ENCODE results near the gene CEP85L.

CEP85L gene

GRCh38 chr6:118661831-118662230 lies 10.4 kb upstream of the CEP85L start:
- TF ChIP-seq SPI1 (IDR thresholded peaks at IDR 0.05; ENCODE audit: borderline replicate concordance, low read depth) (no peak), GABPA (IDR thresholded peaks at IDR 0.05; ENCODE audit: low read depth) (no peak), REST (IDR thresholded peaks at IDR 0.05; ENCODE audit: insufficient replicate concordance, low read depth) (no peak), POLR2AphosphoS5 (IDR thresholded peaks at IDR 0.05; ENCODE audit: low read depth) (no peak), CTCF (IDR thresholded peaks at IDR 0.05; ENCODE audit: insufficient read depth, low read length) (no peak)
- Histone ChIP-seq H3K27me3 (ENCODE audit: insufficient read depth, poor library complexity, severe bottlenecking) (no peaks in the 10 kb centered on the region), H3K4me3 (replicated peaks; ENCODE audit: insufficient read depth, low read length) (no peak overlapping the region), H3K27ac (replicated peaks) (no peak overlapping the region)
- DNase-seq (ENCODE audit: low read depth in 1 of 2, low spot score in 1 of 2) = no peak

- Histone ChIP-seq H3K27ac (replicated peaks) (no peak overlapping the region), H3K4me3 (replicated peaks; ENCODE audit: insufficient read depth, low read length) (no peak overlapping the region), H3K27me3 (ENCODE audit: insufficient read depth, poor library complexity, severe bottlenecking) (no peaks in the 10 kb centered on the region)
- TF ChIP-seq SPI1 (IDR thresholded peaks at IDR 0.05; ENCODE audit: borderline replicate concordance, low read depth) = no peak
- DNase-seq (ENCODE audit: low read depth in 1 of 2, low spot score in 1 of 2) = no peak
Observed at GRCh38 chr6:118660218-118660569, 8.8 kb upstream of the CEP85L start.

GRCh38 chr6:118659513-118660217 lies 8.3 kb upstream of the CEP85L start:
- Histone ChIP-seq H3K27me3 (ENCODE audit: insufficient read depth, poor library complexity, severe bottlenecking) (peaks cover 4% of the 10 kb centered on the region), H3K27ac (replicated peaks) (no peak overlapping the region), H3K4me3 (replicated peaks; ENCODE audit: insufficient read depth, low read length) (no peak overlapping the region)
- TF ChIP-seq GABPA (IDR thresholded peaks at IDR 0.05; ENCODE audit: low read depth) (no peak), POLR2AphosphoS5 (IDR thresholded peaks at IDR 0.05; ENCODE audit: low read depth) (no peak), REST (IDR thresholded peaks at IDR 0.05; ENCODE audit: insufficient replicate concordance, low read depth) (no peak), CTCF (IDR thresholded peaks at IDR 0.05; ENCODE audit: insufficient read depth, low read length) (no peak)
- no peak for DNase-seq (ENCODE audit: low read depth in 1 of 2, low spot score in 1 of 2)

- no peak overlapping the region for H3K27ac ChIP-seq (replicated peaks)
- TF ChIP-seq CTCF (IDR thresholded peaks at IDR 0.05; ENCODE audit: insufficient read depth, low read length) (no peak), POLR2AphosphoS5 (IDR thresholded peaks at IDR 0.05; ENCODE audit: low read depth) (no peak)
Observed at GRCh38 chr6:118656847-118657451, 5.6 kb upstream of the CEP85L start.

More at GRCh38 chr6:118656847-118657451, 5.6 kb upstream of the CEP85L start:
- no peak for DNase-seq (ENCODE audit: low read depth in 1 of 2, low spot score in 1 of 2)
- Histone ChIP-seq H3K4me3 (replicated peaks; ENCODE audit: insufficient read depth, low read length) (no peak overlapping the region), H3K27me3 (ENCODE audit: insufficient read depth, poor library complexity, severe bottlenecking) (peaks cover 12% of the 10 kb centered on the region)
